ENCODE measurements around the gene CSTF3.

- no peak for TF ChIP-seq CTCF (IDR thresholded peaks at IDR 0.05)
- TF ChIP-seq POLR2A (IDR thresholded peaks at IDR 0.05), result no peak
- TF ChIP-seq EP300 (IDR thresholded peaks at IDR 0.05), result no peak
Observed at GRCh38 chr11:33062137-33062536, 99.1 kb downstream of the CSTF3 start.

Data from tibial nerve (tissue), 4 donors.